ENCODE data around the gene MELTF.

The MELTF gene

DNA sequence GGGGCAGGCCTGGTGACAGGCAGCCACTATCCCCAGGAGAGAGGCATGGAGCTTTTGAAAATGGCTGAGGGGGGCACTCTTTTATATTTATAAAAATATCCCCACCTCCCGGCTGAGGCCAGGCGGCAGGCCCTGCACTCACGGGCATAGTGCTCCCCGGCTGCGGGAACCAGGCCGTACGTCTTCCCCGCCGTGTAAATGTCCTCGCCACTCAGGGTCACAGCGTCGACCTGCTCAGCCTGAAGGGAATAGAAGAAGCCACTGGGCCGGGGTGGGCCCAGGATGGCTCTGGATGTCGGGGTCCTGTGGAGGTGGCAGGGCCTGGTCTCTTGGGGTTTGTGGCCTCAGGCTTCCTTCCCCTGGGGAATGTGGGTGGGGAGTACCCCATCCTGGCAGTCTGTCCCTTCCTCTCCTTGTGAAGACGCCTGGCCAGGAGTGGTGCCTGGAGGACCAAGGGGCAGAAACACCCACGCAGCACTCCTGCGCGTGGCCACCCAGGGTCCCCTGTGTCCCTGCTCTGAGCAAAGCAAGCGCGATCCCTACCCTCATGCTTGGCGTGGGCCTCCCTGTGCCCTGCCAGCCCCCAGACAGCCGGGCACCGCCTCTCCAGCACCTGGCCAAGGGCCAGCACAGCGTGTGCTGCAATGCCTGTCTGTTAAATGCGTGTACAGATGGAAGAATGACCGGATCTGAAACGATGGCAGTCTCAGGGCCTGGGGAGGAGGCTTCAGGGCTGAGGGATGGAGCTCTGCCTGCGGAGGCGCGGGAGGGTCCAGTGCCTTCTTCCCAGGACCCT, 18.9 kb downstream of the MELTF start:
- DNase-seq (ENCODE audit: low spot score) = no peak

DNA sequence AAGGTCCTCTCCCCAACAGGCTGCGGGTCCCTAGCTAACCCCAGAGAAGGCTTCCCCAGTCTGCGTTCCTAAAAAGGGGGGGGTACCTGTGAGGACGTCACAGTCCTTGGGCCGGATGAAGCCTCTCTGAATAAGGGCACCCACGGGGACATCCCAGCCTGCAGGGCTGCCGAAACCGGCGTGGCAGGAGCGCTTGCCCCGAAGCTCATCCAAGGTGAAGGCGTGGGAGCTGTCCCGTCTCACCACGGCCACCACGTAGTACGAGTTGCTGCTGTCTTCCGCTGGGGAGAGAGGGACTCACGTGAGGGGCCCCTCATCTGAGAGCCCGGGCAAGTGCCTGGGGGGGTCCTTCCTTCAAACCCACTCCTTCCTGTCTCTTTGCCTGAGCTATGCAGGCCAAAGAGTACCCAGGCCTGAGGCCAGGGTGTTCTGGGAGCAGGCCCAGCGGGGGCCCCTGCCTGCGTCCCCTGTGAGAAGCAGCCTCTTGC, 20.0 kb downstream of the MELTF start:
- no peak for DNase-seq (ENCODE audit: low spot score)

DNA sequence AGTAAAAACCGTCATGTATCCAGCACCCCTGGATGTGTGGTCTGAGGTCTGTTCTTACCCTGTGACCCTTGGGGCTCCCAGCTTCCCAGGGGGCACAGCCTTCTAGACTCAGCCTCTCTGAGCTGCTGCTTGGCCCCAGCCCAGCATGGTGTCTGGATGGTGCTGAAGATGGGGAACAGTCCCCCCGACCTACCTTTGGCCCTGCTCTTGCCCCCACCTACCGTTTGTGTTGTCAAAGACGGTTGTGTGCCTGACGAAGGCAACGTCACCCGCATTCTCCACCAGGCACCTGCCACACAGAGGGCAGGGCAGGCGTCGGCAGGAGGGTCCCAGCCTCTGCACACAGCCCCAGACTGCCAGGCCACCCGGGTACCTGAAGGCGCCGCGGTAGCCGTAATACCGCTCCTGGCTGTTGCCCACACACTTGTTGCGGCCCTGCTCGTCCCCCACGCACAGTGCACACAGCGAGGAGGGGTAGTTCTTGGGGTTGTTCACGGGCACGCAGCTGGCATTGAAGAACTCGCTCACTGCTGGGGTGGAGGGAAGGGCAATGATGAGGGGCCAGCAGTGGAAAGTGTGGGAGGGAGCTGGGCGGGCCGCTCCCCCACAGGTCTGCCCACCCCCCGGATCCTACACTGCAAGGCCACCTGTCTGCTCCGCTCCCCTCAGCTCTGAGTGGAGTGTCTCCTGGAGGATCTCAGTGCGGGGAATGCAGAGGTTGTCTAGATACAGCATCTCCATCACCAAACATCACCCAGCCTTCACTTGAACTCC, 21.0 kb downstream of the MELTF start:
- DNase-seq (ENCODE audit: low spot score) = no peak

DNA sequence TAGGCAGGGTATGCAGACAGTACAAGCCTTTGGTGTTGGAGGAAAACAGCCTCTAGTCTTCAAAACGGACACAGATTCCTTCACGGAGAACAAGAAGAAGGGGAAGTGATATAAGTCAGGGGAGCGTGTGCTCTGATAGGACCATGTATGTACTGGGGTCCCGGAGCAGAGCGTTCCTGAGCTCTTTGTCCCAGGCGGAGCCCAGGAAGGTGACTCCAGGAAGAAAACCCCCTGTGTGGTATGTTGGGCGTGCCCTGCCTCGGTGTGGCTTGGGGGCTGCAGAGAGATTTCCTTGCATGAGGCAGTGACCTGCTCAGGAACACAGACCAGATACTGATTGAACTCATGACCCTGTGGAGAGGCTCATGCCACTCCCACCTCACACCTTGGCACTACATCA, 21.7 kb downstream of the MELTF start:
- DNase-seq (ENCODE audit: low spot score) = no peak

DNA sequence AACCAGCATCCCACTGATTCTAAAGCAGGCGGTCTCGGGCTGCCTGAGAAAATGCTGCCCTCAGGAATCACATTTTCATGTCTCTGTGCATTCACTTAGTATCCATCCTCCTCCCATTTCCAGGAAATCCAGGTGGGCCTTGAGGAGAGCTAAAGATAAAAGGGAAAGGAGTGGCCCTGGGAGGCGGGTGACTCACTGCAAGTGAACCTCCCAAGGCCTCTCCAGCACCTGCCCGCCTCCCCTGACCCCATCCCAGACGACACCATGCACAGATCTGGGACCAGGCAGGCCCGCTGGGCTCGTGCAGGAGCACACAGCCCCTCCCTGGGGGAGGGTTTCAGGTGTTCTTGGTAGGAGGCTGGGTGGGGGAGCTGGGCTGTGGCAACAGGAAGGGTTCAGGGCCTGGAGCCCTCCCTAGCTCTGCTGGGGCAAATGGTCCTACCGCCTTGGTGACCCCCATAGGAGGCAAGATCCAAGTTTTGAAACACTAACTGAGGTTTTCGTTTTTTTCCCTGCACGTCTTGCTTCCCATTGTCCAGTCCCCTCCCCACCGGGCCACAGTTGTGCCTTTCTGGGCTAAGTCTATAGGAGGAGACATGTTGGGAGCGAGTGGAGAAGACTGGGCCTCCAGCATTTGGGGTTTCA, 22.2 kb downstream of the MELTF start:
- DNase-seq (ENCODE audit: low spot score) = no peak

DNA sequence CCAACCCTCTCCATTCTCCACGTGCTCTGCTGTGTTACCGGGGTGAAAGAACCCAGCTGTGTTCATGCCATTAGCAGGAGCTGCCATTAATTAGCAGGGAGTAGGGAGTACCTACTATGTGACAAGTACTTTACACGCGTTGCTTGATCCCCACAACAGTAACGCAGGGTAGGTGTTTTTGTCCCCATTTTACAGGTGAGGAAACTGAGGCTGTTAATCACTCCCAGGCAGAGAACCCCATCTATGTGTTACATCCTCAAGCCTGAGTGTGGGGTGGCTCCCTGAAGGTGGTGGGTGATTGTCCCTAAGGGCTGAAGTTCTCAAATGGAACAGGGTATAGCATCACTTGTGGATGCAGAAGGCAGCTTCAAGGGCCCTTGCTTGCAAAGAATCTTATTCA, 22.8 kb downstream of the MELTF start:
- DNase-seq (ENCODE audit: low spot score) = no peak

DNA sequence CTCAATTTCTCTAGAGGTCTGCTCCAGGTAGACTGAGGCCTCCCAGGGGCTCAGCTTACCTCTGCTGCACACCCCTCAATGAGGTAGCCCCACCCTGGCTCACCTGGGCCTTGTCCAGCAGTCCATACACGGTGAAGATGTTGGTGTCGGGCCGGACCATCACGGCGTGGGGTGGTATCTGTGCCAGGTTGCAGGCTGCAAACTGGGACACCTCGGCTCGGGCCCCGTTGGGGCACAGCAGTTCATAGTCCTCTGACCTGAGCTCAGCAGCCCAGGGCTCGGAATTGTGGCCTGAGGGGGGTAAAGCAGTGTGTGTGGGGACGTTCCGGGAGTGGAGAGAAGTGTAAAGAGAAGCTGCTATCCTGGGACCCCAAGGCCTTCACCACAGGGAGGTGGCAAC, 23.2 kb downstream of the MELTF start:
- no peak for DNase-seq (ENCODE audit: low spot score)

DNA sequence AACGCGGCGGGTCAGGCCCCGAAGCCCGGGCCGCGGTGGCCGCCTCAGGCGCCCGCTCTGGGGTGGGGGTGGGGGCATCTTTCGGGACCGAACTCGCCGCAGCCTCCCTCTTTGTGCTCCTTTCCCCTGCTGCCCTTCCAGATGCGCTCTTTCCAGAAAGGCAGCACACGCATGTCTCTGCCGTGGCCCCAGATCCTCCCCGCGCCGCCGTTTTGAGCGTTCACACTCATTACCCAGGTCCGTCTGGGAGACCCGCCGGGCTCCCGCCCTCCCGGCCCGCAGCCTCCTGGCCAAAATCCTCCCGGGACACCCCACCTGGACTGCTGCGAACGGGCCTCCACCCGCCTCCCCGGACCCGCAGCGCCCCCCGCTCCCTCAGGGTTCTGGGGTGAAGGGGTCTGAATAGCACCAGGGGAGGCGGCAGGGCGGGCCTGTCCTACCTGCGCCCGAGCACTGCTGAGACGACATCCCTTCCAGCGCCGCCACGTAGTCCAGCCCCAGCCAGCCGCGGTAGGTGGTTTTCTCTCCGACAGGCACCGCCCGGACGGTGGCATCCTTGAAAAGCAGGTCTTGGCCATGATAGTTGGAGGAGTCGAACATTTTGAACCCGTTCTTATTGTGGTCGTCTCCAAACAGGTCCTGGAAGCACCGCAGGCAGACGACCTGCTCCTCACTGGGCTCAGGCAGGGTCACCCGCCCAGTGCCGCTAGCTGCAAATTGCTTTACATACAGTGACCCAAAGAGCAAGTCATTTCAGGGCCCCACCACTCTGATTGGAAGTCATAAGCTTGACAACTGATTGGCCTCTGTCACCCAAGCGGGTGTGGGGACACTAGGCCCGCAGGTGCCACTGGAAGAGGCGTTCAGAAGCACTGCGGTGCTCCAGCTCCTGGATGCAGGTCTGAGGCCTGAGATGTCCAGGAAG, 25.9 kb downstream of the MELTF start:
- DNase-seq (ENCODE audit: low spot score) = no peak

DNA sequence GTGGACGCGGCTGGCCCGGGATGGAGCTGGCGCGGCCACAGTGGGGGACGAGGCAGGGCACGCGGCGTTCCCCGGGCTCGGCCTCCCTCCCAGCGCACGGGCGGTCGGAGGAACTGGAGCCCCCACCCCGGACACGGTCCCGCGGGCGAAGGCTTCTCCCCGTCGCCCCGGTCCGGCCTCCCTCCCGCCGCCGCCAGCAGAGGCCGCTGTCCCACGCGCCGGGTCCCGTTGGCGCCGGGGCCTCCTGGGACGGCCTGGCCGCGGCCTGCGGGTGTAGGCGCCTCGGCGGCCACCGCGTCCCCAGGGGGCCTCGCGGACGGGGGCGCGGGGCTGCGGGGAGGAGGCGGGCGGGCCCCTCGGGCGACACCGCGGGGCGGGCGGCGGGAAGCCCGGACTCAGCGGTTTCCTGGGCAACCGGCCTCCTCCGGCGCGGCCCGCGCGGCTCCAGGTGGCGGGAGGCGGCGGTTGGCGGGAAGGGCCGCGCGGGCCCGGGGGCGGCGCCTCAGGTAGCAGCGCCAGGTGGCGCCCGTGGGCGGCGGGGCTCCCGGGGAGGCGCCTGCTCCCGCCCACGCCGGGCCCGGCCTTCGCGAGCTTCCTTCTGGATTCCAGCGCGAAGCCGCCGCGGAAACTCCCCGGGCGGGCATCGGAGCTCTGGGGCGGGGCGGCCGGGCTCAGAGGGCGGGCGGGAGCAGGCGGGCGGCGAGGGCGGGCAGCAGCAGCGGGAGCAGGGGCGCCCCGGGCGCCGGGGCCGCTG, 26.7 kb downstream of the MELTF start:
- peak; percentile 96 for DNase-seq (ENCODE audit: low spot score)

DNA sequence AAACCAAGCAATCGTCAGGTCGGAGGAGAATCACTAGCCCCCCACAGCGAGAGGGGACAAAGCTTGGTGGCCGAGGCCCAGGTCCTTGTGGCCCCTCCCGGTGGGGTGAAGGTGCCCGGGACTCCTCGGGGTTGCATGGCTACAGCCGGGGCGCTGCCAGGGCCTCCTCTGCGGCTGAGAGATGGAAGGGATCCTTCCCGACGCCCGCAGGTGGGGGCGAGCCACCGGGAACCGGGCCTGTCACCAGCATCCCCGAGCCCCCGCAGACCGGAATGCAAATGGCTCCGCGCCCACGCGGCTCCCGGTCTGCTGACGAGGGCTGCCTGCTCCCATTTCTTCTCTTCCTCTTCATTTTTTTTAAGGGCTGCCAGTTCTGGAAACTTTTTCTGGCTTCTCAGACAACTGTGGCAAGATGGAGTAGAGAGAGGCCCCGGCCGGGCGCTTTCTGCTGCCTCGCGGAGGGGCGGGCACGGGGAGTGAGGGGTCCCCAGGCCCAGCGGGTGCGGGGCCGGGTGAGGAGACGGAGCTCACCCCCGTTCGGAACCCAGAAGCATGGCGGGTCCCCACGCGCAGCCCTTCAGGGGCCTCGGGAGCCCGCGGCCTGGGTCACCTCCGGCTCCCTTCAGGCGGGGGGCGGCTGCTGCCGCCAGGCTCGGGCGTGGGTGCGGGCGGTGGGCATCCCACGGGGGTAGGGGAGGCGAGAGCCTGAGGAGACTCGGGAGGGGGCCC, 27.5 kb downstream of the MELTF start:
- peak; percentile 50 for DNase-seq (ENCODE audit: low spot score)

DNA sequence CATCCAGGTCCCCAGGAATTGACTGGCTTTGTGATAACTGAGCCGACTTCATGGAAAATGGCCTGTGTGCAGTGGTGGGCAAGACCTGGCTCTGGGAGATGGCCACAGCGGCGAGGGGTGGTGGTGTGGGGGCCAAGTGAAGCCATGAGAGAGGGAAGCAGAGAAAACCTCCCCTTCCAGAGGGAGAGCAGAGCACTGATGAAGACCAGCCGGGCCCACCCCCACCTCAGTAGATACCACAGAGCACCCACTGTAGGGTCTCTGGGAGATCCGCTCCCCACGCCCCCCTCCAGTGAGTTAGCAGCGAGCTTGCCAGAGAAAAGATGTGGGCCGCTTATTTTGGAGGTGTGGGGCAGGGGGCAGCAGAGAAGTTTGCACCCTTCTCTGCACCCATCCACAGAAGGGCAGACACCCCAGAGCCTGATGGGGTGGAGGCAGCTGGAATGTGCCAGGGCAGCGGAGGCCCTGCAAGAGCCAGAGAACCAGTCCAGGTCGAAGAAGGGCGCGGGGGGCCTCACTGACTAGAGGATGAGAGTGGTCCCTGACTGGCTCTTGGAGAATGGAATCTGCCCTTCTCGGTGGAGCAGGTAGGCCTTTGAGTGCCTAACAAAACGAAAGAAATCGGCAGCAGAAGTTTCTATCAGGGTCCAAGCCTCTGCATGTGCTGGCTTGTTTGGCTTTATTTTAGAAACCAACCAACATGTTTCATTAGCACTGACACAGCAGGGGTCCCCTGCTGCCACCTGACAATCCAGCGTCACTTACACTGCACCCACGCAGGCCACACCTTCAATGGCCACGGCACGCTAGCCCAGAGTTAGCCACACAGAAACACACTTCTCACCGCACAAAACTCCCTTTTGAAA, 28.3 kb downstream of the MELTF start:
- DNase-seq (ENCODE audit: low spot score) = no peak

DNA sequence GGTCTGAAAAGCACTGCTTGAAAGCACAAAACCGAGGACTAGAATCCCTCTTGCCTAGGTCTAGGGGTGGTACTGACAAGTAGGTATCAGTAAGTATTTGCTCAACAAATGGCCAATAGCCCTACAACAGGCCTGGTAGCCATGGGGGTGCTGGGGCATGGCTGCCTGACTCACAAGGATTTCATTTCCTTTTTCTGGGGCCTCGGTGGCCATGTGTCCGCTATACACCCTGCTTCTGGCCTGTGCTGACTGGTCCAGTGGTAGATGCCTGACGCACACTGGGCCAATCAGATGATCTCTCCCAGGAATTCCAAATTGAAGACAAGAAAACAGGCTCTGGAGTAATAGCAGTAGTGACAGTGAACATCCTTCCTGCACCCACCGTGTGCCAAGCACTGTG, 29.4 kb downstream of the MELTF start:
- DNase-seq (ENCODE audit: low spot score) = no peak

DNA sequence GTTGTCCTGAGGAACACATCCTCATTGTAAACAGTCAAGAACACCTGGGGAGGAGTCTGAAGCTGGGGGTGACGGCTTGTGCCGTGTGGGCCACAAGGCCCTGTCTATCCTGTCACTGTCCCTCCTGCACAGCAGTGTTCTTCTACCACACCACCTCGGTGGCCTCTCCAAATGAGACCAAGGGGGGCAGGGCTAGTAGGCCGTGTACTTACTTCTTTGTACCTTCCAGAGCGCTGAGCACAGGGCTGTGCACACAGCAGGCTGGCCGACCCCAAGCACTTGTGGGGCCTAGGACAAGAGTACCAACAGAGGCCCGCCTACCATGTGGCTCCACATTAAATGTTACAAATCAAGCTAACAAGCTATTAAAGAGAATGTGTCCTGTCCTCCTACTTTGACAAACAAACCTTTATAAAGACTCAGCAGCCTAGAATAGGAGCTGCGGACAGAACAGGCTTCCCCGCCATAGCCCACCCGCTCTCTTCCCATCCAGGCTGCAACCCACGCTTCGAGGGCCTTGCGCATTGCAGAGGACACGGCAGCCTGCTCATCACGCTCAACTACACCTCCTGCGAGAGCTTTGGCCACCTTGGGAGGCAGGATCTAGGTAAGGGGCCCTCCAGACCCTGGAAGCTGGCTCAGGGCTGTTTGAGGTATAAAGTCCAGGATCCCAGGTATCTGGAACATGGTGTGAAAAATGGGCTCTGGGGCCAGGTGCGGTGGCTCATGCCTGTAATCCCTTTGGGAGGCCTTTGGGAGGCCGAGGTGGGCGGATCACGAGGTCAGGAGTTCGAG, 30.5 kb downstream of the MELTF start:
- no peak for DNase-seq (ENCODE audit: low spot score)

DNA sequence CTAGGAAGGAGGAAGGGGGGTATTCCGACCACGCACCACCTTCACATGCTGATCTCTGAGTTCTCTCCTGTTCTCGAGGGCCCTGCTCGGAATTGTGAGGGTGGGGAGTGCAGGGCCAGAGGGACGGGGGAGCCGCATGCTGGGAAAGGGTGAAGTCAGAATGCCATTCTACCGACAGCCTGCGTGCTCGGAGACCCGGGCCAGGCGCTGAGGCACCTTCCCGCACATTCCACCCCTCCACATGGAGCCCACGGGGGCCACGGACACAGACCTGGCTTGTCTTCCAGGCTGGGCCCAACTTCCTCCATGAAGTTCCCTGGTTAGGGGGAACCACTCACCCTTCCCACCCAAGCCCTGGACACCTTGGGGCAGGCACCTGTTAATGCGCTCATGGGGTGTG, 32.3 kb downstream of the MELTF start:
- no peak for DNase-seq (ENCODE audit: low spot score)

DNA sequence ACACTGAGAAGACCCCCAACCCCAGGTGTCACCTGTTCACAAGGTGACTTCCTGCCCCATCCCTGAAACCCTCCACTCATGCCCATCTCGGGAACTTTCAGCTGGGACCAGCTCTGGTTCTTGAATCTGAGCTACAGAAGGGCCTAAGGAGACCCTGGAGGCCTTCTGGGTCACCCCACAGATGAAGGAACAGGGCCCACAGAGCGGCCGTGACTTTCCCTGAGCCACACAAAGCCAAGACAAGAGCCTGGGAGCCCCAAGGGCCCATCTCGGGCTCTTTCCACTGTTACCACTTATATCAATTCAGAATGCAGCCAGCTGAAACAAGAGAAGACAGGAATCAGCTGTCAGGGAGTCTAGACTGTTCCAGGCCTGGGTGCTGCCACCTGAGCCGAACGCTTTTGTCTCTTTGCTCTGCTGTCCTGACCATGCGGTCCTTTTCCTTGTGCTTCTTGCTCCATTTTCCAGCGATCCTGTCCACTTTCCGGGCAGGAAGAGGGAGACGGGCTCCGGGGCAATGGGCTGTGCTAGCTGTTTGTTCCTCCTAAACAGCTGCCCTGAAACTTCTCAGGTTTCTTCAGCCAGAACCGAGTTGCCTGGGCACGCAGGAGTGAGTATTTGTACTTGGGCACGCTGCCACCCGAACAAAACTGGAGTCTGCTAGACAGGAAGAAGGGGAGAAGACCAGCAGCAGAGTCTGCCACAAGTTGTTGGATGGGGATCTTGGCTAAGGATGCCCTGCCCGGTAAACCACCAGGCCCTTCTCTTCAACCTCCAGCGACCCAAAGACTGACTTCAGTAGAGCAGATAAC, 33.0 kb downstream of the MELTF start:
- DNase-seq (ENCODE audit: low spot score) = no peak

DNA sequence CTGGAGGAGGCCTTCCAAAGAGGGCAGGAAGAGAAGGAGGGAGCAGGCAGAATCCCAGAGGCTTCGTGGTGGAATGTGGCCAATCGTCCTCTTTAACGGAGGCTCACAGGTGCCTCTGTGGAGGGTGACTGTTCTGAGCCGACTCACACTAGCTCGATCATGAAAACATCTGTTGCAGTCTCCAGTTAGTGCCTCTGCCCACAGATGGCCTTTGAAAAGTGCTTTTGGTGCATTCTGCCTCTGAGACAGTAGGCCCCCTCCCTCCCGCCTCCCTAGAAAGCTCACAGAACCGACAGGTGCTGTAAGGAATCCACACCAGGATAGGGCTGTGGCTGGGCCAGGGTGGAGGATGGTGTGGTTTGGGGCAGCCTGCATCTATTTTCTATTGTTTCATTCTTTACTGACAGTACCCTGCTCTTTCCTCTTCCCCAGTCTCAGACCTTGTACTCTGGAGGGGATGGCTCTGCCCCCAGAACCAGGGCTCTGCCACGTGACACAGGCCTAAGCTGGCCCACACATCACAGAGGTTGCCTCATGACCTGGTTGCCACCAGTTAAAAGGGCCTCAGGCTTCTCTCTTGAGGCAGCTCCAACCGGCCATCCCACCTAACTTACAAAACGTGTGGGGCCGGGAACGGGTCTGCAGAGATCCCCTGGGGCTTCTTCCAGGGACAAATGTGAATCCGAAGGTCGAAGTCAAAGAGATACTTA, 33.8 kb downstream of the MELTF start:
- no peak for DNase-seq (ENCODE audit: low spot score)

DNA sequence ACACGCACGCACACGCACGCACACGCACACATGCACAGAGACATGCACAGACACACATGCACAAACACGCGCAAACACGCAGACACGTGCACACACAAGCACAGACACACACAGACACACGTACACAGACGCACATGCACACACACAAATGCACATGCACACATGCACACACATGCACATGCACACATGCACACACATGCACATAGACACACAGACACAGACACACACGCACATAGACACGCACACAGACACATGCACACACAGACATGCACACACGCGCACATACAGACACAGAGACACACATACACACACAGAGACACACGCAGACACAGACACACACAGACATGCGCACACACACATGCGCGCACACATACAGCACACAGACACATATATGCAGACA, 34.6 kb downstream of the MELTF start:
- no peak for DNase-seq (ENCODE audit: low spot score)

Data from AG20443 (cell line).